TTC549 (cell line): ENCODE data around the gene PLS1.
"Not testable (repeated sequence)": the region's sequence is repeated elsewhere in the genome, so short reads cannot be mapped to it uniquely, and the experiment has no call there.

Source experiments
- FAIRE-seq: peaks from 2 replicates; lab custom pipeline; 2012; peaks lifted over from hg19 to GRCh38; lab: Jason Lieb, UNC

PLS1 gene

DNA sequence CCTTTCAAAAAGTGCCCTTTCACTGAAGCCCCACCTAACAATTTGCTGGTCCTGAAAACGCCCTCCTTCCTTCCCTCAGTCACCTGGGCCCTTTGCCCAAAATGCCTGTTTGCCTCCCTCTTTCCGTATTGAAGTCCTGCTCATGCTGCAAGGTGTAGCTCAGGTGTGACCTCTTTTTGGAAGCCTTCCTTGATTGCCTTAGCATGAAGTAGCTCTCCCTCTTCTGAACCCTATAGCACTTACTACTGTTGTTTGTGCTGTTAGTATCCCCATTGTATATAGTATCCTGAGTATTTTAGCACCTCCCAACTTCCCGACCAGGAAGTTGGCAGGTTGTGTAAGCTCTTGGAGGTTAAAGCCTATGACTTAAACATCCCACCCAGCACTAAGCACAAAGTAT lies 1.7 kb downstream of the PLS1 start:
- no peak for FAIRE-seq

DNA sequence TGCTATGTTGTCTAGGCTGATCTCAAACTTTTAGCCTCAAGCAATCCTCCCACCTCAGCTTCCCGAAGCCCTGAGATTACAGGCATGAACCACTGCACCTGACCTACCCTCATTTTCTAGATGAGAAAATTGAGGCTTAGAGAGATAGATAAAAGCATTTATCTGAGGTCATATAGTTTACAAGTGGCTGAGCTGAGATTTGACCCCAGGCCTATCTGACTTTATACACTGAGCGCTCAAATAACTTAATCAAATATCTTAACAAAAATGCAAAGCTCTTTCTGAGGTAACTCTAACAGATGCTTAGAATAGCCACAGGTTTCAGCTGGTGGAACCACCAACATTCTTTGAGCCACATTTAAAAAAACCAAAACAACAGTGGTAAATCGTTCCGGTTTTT lies 5.5 kb downstream of the PLS1 start:
- no peak for FAIRE-seq

DNA sequence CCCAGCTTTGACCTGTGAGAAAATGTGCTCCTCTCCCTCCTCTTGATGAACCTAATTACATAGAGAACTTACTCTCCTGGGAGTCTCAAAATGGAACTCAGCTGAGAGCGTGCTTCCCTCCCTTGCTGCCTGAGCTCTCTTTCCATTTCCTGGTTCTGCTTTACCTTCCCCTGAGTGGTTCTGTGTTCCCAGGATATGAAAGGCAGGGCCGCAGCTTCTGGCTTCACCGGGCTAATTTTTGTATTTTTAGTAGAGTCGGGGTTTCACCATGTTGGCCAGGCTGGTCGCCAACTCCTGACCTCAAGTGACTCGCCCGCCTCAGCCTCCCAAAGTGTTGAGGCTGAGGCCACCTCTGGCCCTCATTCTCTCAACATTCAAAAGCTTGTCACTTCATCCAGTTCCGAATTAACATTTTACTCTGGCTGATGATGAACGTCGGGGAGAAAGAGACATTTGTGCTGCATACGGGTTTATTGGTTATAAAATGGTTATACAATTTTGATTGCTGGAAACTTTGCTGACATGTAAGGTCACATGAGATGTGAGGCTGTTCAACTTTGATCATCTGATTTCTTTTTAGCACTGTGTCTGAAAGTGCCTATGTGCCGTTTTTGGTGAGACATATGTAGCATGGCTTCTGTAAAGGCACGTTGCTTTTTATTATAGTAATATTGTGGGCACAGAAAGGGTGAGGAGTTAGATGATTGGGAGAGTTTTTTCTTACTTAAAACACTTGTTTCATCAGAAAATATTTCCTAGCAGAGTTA lies 6.6 kb downstream of the PLS1 start:
- FAIRE-seq, result no peak

DNA sequence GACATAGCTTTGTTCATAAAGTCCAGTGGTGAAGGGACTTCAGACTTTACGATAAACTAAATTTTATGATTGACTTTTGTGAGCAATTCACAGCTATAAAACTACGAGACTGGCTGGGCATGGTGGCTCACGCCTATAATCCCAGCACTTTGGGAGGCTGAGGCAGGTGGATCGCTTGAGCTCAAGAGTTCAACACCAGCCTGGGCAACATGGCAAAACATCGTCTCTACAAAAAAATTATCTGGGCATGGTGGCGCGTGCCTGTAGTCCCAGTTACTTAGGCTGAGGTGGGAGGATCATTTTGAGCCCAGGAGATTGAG lies 7.2 kb downstream of the PLS1 start:
- not testable (repeated sequence) for FAIRE-seq

DNA sequence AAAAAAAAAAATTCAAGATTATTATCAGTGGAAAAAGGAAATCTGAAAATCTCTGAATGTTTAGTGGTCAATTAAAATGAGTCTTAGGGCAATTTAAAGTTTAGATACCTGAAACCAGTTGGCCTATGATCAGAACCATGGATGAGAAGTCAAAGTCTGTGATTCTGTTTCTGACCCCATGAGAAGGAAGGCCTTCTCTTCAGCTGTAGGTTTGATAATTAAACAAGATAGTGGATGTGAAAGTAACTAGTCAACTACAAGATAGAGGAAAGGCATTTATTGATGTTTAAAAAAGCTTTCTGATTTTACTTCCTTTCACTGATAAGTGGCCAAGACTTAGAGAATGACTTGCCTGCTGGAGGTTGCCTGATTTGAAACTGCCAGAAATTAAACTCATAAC lies 8.7 kb downstream of the PLS1 start:
- no peak for FAIRE-seq

DNA sequence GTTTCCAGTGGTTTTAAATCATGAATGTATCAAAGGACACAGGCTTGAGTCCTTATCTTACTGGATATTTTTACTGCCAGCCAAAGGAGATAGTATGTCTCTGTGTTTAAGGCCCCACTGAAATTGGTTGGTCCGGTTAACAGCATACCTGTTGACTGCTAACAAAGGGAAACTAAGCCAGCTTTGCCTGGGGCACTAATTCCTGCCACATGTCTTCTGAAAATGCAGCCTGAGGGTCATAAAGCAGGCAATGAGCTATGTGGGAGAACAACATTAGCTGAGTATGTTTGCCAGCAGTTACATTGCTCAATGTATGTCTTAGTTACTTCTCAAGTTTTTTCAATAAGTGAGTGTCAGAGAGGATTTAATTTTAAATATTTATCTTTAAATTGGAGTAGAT lies 12.4 kb downstream of the PLS1 start:
- no peak for FAIRE-seq

DNA sequence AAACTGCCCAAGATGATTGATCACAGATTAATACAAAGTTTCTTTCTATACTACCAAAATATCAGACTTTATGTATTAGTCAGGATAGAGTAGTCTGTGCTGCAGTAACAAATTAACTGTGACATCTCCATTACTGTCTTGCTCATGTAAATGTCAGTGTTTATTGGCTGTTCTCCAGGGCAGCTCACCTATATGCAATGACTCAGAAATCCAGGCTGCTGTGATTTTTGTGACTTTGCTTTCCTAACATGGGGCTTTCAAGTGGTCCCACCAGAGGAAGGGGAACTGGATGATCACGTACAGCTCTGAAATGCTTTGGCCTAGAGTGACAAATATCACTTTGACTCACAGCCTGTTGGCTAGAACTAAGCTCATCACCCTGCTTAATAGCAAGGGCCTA lies 12.9 kb downstream of the PLS1 start:
- no peak for FAIRE-seq

DNA sequence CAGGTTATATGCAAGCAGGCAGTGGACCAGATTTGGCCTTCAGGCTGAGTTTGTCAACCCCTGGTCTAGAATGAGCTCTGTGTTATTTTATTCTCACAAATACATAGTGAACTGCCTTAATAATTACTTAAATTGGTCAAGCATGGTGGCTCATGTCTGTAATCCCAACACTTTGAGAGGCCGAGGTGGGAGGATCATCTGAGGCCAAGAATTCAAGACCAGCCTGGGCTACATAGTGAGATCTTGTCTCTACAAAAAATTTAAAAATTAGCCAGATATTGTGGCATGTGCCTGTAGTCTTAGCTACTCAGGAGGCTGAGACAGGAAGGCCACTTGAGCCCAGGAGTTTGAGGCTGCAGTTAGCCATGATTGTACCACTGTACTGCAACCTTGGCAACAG lies 15.0 kb downstream of the PLS1 start:
- no peak for FAIRE-seq

DNA sequence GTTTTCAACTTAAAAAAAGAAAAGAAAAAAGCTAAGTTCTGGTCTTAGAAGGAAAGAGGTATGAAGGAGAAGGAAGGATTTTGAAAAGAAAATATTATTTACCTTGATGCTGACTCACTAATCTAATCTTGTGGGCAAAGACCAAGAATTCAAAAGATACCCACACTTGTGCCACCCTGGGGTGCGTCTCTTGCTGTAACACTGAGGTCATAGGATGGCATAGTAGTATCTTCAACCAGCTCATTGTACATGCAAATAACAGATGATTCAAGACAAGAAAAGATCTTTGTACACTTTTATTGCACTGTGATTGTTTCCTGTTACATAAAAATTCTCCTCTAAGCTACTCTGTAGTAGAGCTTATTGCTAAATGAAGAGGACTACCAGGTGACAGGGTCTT lies 17.3 kb downstream of the PLS1 start:
- no peak for FAIRE-seq

DNA sequence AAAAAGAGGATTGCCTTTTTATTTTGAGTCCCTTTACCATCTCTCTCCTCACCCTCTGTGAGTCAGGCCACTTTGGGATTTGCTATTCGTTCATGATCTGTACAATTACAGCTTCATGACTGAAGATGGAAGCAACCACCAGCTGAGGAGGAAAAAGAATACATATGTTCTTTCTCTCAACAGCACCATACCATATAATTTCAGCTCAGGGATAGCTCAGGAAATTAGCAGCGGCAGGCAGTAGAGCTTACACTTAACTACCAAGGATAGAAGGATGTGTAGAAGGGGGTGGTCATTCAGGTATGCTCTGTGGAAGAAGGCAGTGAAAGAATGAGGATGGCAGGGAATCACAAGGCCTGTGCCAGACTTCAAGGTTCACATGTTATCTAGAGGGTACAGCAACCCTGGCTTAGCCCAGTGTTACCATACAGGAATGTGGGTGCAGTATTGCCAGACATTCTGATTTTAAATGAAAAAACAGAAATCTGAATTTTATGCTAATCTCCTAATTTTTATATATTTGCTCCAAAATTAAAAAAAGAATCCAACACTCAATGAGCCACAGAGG lies 17.9 kb downstream of the PLS1 start:
- no peak for FAIRE-seq

DNA sequence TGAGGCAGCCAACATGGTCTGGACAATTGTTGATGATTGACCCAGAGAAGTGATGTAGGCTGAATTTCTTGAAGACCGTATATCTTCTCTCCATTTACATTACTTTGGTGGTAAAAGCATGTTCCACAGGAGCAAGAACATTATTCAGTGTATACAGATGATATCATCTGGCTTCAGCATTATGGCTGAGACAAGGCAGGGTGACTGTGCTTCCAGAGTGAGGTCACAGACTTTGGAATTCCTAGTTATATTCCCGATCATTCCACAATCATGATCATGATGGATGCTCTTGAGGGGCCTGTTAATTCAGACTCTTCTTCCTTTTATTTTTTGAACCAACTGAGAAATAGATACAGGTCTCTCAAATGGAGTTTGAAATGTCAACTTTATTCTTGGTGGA lies 19.0 kb downstream of the PLS1 start:
- no peak for FAIRE-seq

DNA sequence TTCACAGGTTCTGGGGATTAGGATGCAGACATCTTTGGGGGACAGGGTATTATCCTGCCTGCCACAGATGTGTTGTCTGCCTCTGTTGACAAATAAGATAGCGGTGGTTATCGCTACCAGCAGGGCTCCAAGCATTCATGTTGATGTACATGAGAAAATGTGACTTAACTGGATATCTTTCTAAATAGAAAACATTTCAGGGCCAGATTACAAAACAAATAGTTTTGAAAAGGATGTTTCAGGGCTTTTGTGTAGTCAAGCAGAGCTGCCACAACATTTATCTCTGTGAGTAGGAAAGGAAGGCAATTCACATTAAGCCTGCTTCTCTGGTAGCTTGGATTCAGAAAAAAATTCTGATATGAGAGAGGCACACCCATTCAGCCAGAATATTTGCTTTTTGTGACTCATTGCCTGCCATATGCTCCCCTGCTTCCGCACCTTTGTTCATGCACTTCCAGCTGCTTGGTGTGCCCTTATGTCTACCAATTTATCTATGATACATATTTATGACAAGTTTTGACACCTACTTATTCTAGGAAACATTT lies 22.8 kb downstream of the PLS1 start:
- FAIRE-seq, result no peak

DNA sequence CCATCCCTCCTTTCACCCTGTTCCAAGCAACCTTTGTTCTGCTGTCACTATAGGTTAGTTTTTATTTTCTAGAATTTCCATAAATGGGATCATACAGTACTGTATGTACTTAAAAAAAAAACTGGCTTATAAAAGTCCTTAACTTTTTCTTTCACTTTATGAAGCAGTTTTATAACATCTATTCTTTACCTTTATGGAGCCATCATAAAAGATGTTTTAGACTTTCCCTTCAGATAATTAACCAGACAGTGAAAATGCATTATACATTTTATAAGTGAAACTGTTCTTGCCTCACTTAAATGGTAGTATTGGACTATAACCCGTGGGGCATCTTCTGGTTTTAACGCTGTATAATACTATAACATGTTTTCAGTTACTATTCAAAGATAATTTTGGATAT lies 26.2 kb downstream of the PLS1 start:
- FAIRE-seq, result no peak

DNA sequence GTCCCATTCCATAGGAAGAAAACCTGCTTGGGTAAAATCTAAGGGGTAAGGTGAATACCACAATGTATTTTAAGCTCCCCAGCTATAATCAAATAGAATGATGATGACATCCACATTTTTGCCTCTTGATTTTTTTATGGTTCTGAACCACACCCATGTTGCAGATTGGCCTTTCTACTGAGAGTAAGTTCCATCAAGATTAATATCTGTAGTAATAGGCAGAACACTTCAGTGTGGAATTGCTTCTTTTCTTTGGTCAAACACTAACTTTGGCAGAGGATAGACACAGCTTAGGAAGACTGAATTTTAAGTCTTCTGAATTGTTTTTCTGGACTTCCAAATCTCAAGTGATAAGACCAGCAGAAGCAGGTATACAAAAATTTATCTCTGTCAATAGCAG lies 27.0 kb downstream of the PLS1 start:
- FAIRE-seq, result no peak

DNA sequence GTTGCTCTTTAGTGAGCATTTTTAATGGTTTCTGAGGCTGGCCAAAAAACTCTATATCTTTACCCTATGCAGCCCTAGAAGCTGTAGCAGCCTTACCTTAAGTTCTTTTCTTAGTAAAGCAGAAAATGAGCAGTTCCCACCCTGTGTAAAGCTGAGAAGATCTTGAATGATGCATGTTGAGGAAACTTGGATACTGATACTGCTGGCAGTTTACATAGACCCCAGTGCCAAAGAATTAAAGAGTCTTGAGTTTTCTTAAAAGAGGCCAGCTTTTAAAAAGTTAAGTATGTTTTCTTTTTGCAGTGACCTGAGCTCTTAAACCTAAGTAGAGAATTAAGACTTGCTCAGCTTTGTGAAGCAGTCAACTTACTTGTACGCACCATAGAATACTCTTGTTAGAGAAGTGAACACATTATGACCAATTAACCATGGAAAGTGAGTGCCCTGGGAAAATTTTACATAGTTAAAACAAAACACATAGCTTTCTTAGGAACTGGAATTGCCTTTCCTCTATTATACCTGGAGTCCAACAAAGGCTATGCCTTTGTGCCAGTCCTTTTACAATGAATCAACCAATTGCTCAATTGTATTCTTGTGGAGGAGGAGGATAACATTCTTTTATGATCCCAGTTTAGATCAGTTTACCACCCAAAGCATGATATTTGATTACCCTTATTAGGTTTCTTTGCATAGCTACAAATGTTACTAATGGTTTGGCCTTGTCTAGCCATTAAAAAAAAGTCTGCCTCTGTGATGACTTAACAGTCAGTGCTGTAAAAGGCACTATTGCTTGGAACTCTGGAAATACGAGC lies 28.4 kb downstream of the PLS1 start:
- no peak for FAIRE-seq

DNA sequence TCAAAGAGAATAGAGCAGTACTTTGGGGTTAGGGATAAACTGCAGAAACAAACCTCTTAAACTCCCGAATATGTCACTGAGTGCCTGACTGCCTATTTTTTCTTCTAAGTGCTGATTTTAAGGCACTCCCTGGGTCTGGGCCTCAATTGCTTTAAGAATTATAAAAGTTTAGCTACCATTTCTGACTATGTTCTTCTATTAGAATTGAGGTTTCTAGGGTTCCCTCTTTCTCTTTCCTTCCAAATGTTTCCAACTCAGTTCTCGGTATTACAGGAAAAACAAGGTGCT lies 28.9 kb downstream of the PLS1 start:
- FAIRE-seq, result no peak

DNA sequence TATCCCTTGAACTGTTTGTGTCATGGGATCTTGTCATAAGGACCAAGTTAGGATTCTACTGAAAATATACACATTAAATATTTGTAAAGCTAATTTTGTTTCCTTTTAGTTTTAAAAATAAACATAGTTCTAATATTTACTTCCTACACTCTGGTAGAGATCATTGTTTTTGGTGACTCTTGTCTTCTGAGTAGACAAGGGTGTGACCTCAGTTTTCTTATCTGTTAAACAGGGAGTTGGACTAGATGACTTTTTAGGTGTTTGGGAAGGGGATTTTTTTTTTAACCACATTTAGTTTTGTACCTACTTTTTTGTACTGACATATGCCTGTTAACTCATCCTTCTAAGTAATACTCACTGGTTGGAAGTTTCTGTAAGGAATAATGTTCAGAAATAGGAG lies 30.8 kb downstream of the PLS1 start:
- FAIRE-seq, result no peak

DNA sequence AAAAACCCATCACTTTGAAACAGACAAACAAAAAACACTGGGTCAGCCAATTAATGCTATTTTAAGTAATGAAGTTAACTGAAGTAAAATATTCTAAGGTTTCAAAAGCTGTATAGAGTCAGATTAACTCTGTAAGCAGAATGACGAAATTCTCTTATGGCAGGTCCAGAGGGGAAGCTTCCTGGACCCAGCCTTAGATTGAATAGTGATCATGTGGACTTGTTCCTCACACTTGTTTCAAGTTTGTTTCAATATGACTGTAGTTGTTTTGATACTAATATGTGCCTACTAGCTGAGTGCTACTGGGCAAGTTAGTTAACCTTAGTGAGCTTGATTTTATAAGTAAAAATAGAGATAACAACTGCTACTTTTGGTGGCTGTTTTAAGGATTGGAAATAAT lies 32.6 kb downstream of the PLS1 start:
- no peak for FAIRE-seq

DNA sequence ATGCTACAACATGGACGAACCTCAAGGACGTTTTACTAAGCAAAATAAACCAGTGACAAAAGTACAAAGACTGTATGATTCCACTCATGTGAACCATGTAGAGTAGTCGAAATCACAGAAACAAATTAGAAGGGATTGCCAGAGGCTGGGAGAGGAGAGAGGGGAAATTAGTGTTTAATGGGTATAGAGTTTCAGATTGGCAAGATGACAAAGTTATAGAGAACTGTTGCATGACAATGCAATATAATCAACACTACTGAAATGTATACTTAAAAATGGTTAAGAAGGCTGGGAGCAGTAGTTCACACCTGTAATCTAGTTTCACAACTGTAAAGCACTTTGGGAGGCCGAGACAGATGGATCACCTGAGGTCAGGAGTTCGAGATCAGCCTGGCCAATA lies 36.9 kb downstream of the PLS1 start:
- FAIRE-seq, result no peak

DNA sequence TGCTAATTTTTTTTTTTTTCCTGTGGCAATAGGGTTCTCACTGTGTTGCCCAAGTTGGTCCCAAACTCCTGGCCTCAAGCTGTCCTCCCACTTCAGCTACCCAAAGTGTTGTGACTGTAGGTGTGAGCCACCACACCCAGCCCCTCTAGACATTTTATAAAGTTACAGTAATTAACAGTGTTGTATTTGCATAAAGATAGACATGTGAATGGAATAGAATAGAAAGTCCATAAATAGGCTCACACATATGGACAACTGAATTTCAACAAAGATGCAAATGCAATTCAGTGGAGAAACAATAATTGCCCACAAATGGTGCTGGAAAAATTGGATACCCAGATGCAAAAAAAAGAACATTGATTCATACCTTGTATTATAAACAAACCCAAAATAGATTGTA lies 39.9 kb downstream of the PLS1 start:
- FAIRE-seq, result no peak

DNA sequence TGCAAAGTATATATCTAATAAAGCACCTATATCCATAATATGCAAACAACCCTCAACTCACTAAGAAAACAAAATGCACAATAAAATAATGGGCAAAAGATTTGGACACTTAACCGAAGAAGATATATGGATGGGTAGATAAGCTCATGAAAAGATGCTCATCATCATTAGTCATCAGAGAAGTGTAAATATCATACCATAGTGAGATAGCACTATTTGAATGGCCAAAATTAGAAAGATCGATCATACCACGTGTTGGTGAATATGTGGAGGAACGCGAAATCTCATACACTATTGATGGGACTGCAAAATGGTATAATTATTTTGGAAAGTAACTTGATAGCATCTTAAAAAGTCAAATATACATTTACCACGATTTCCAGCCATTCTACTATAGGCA lies 40.5 kb downstream of the PLS1 start:
- FAIRE-seq, result no peak

DNA sequence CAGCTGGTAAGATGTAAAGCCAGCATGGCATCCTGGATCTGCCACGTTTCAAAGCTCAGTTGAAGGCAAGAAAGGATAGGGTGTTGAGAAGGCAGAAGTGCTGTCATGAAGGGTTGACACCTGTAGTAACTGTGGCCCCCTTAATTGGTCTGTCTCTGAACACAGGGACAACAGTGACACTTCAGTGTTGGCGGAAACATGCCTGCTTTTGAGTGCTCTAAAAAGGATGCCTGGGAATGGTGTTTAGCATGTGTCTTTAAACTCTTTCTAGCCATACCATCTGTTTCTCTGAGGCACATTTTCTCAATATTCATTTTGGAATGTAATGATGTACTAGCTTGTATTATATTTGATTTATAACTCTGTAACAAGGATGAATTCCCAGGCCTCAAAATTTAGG lies 42.1 kb downstream of the PLS1 start:
- FAIRE-seq, result no peak

DNA sequence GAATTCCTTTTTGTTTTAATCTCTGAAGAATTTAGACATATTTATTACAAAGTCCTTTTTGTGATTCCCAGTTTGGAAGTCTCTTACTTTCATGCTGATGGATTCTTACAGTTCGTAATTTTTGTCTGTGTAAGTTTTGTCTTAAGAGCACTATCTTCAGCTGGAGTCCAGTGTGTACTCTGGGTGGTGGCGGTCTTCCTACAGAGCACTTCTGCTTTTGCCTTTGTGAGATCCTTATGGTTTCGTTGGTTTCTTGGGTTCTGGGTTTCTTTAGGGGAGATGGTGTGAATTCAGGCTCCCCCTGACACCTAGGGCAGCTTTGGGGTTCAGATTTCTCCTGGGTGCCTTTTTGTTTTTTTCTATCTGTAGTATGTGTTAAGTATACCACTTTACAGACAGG lies 45.3 kb downstream of the PLS1 start:
- FAIRE-seq, result no peak

DNA sequence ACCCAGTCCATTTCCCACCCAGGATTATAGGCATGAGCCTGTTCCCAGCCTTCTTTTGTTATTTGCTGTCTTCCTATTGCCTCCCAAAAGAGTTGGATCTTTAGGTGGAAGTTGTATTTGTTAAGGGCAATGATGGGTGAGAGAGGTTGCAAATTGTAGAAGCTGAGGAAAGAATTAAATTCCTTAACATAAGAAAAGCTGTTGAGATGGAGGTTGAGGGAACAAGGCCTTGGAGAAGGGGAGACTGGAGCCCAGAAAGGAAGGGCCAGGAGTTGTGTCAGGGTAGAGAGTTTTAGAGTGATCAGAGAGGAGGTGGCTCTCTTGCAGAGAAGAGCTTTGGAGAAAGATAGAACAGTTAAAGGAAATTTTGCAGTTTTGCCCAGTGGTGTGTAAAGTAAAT lies 46.8 kb downstream of the PLS1 start:
- no peak for FAIRE-seq
